Upper lobe of left lung (tissue), 4 donors: ENCODE measurements around the gene CDYL.

Source experiments
- CTCF ChIP-seq, 6 experiments: fragments of 450-650 bp in 4 of 6; fragments of 200-600 bp in 2 of 6; sonication (generic) in 2 of 6; IDR thresholded peaks; one replicate each; pipeline ENCODE4 v1.5.1; 2016 to 2019; ENCODE audit warnings: antibody characterized with exemption in 6 of 6
- EP300 ChIP-seq, 4 donors: sonication (generic); formaldehyde crosslinking; IDR thresholded peaks; one replicate each; pipeline ENCODE4 v1.5.1; 2017; ENCODE audit warnings: antibody characterized with exemption in 4 of 4, control low read depth in 2 of 4
- POLR2A ChIP-seq, 4 donors: fragments of 450-650 bp; IDR thresholded peaks; one replicate each; pipeline ENCODE4 v1.5.1; 2016 to 2017; ENCODE audit warnings: antibody characterized with exemption in 4 of 4, mild to moderate bottlenecking in 2 of 4
- POLR2AphosphoS5 ChIP-seq, 2 donors: sonication (generic); formaldehyde crosslinking; IDR thresholded peaks; one replicate each; pipeline ENCODE4 v1.5.1; 2017; ENCODE audit warnings: antibody characterized with exemption in 2 of 2

- TF ChIP-seq CTCF (IDR thresholded peaks at IDR 0.05) (no peak), POLR2AphosphoS5 (IDR thresholded peaks at IDR 0.05) (no peak), EP300 (IDR thresholded peaks at IDR 0.05) (no peak), POLR2A (IDR thresholded peaks at IDR 0.05) (no peak)
Measured at GRCh38 chr6:4780360-4780812, 4.2 kb downstream of the CDYL start.
